Measurements from ENCODE around the gene CISD3.
A peak's percentile ranks its signal among the peaks of the same experiment; 100 is the strongest.

The CISD3 gene

GRCh38 chr17:38729886-38730525, at the start of gene CISD3:
TSS of gene CISD3 (plus strand) at chr17:38730341. CDS start at chr17:38730359, 18 bp downstream.
- peak; percentile 88 for DNase-seq

- DNase-seq: no peak
Measured at GRCh38 chr17:38681096-38681495, 49.0 kb upstream of the CISD3 start.

GRCh38 chr17:38685491-38685890, 44.6 kb upstream of the CISD3 start:
- DNase-seq: no peak

DNA sequence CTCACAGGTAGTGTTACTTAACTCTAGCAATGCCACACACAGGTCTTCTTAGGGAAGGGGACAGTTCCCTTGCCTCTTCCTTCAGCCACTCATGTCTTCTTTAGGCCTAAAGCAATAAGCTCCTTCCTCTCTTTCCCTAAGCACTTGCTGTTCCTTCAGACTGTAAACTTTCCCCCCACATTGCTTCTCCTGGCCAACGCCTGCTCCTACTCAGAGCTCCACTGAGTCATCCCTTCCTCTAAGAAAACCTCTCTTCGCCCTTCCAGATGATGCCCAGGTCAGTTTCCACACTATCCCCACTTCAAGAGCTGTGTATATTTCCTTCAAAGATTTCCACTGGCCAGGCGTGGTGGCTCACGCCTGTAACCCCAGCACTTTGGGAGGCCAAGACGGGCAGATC, 42.9 kb upstream of the CISD3 start:
- no peak for DNase-seq

DNA sequence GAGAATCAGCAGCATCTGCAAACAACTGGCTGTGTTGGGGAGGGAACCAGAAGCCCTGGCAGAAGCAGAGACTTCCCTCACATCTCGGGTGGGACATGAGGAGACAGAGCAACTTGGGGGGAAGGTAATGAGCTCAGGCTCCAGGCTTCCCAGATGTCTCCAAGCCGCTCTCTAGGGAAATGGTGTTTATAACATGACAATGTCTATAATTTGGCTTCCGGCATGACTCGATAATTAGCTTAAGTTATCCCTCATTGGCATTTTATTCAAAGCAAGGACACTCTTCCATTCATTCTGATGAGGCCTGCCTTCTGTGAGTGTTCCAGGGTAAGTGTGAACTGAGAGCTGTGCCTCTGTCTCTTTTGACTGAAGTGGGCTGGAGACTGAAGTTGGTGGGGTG, 39.8 kb upstream of the CISD3 start:
- DNase-seq: no peak

GRCh38 chr17:38691154-38691553, 39.0 kb upstream of the CISD3 start:
- DNase-seq: no peak

GRCh38 chr17:38693700-38694329, 36.3 kb upstream of the CISD3 start:
- DNase-seq: no peak

- no peak for DNase-seq
Measured at GRCh38 chr17:38697061-38697820, 32.9 kb upstream of the CISD3 start.

- no peak for DNase-seq
Measured at GRCh38 chr17:38698760-38699159, 31.4 kb upstream of the CISD3 start.

- peak; percentile 94 for DNase-seq
Measured at GRCh38 chr17:38701504-38702165, 28.5 kb upstream of the CISD3 start.

GRCh38 chr17:38702166-38702915, 27.8 kb upstream of the CISD3 start:
- DNase-seq: peak; percentile 87

GRCh38 chr17:38702916-38703741, 27.0 kb upstream of the CISD3 start:
- peak; percentile 53 for DNase-seq

- DNase-seq: peak; percentile 93
Measured at GRCh38 chr17:38703742-38704605, 26.2 kb upstream of the CISD3 start.

DNA sequence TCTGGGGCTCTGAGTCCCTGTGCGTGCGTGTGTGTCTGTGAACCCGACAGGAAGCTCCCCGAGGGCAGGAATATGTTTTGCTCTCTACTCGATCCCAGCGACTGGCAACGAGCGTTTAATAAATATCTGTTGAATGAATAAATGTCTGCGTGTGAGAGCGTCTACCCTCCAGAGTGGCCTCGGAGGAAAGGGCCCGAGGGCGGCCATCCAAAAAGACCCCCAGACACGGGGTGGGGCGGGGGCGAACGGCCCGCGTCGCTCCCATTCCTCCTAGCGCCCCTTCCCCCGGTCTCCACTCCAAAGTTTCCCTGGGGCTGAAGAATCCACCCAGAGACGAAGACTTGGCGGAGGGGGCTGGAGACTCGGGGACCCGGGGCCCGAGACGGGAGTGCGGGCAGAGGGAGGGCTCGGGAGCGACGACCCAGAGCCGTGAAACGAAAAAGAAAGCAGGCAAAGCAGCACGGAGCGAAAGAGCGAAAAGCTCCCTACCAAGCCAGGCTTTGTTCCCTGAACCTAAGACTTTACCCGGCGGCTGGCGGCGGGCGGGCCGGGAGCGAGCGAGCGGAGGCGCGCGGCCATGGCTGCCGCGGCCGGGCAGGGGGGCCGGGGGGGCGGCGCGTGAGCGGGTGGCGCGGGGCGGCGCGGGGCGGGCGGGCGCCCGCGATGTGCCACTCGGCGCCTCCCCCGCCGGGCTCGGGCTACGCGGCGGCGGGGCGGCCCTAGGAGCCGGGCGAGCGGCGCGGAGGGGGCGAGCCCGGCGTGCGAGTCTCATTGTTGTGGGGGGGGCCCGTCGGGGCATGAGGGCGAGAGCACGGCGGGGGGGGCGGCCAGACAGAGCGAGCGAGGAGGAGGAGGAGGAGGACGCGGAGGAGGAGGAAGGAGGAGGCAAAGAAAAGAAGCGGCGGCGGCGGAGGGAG, 25.3 kb upstream of the CISD3 start, which contains the start of gene MLLT6:
Gene MLLT6, plus strand, starts transcription at position 668 of the 917 bp plus-strand sequence. CDS start 360 bp downstream, outside the sequence.
- peak; percentile 78 for DNase-seq

- no peak for DNase-seq
Measured at GRCh38 chr17:38705523-38705802, 24.7 kb upstream of the CISD3 start.

DNA sequence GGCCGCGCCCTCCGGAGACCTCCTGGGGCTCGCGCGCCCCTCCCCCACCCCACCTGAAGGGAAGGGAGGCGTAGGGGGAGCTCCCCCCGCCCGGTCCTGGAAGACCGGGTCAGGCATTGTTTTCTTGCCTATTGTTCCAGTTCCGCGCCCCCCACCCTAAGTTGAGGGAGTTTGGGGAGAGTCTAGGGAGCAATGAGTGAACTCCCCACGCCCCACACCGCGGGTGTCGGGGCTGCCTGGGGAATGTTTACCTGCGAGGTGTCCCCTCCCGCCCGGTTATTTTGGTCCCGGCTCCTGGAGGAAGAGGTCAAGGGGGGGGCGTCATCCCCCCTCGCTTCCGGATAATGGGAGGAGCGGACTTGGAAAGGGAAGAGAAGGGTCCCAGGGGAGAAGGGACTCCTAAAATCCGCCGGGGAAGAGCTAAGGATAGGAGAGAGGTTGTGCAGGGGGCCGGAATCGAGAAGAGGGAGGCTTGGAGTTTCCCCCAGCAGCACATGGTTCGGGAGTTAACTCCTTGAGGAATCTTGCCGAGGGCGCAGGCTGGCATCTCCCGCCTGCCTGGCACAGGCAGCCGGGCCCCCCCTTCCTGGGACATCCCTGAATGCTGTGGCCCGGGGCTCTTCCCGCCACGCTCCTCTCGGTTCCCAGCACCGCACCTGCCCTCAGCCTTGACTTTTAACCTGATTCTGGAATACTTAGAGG, 24.2 kb upstream of the CISD3 start:
- DNase-seq: peak; percentile 45

DNA sequence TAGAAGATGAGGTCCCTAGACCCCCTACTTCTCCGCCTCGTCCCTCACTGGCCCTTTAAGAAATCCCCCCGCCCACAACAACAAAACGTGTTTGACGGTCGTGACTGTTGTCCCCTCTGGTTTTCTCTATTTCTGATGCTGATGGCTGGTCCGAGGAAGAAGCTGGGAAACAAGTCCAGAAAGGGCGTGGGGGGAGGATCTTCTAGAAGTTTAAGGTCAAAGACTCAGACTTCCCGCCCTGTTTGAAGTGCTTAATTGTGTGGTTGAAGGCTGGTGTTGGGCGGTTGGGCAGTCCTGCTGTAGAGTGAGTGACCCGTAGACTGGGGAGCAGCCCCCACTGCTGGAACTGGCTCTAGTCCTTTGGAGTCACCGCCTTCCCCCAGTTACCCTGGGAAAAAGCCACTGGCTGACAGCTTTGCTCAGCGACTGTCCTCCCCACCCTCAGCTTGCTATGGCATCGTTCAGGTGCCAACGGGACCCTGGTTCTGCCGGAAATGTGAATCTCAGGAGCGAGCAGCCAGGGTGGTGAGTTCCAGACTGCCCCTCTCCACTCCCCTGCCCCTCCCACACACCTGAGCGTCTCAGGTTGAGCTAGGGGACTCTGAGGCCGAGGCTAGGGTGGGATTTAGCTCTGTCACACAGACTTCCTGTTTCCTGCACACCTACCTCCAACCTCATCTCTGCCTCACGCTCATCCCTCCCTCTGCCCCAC, 23.5 kb upstream of the CISD3 start:
- peak; percentile 38 for DNase-seq

- no peak for DNase-seq
Measured at GRCh38 chr17:38707678-38708351, 22.3 kb upstream of the CISD3 start.
